K562 (cell line): ENCODE results near the gene SPTBN4. TPM values are rescaled to one million over a fixed set of nuclear protein-coding genes. Genes with fewer than 3 reads are reported as not detected.
A peak's percentile ranks its signal among the peaks of the same experiment; 100 is the strongest.

Source experiments
- EHMT2 ChIP-seq: fragments of 450-650 bp; IDR thresholded peaks from 2 replicates; pipeline ENCODE4 v1.6.1; 2018; ENCODE audit warnings: antibody characterized with exemption
- FOXK1 ChIP-seq: sonication (generic); formaldehyde crosslinking; IDR thresholded peaks from 2 replicates; pipeline ENCODE4 v1.8.0; 2022; ENCODE audit warnings: missing genetic modification reagents, mild to moderate bottlenecking, borderline replicate concordance
- SRF ChIP-seq, 2 experiments: fragments of 250-450, 450-650 bp in 1 of 2; sonication (Bioruptor Pico) in 1 of 2; sonication (generic) in 1 of 2; formaldehyde crosslinking; IDR thresholded peaks; 2 replicates each; pipeline versions ENCODE4 v1.5.0 to v1.5.1; 2020 to 2022; ENCODE audit warnings: mild to moderate bottlenecking in 1 of 2, missing genetic modification reagents in 1 of 2
- polyA plus RNA-seq, 8 experiments: library from polyadenylated mRNA; depleted of rRNA in 4 of 8; stranded (reverse) in 5 of 8; unstranded in 3 of 8; fragments of >200 nt; fragmentation: Nextera tagmentation in 2 of 8; fragmentation: Illumina TruSeq in 1 of 8; extraction: Ambion mirVana in 2 of 8; extraction: Trizol in 1 of 8; gene quantifications; 2 replicates each; pipeline versions ENCODE4 v1.2.1 to v1.2.3, GENCODE V29; 2011 to 2014; ENCODE audit warnings: inconsistent platforms in 1 of 8, missing spikeins in 1 of 8
- total RNA-seq, 7 experiments: library from RNA; depleted of rRNA in 6 of 7; stranded (reverse); fragments of >200 nt in 6 of 7; fragmentation: Illumina TruSeq in 2 of 7; extraction: Trizol in 2 of 7; gene quantifications; 2 replicates each; pipeline versions ENCODE4 v1.2.1 to v1.2.3, GENCODE V29; 2011 to 2021; ENCODE audit warnings: low replicate concordance in 1 of 7
- TF ChIP-seq, protein P1 (sequence below), 2 experiments: fragments of 450-650 bp; IDR thresholded peaks; 2 replicates each; pipeline ENCODE4 v1.6.1; 2016; ENCODE audit warnings: mild to moderate bottlenecking in 2 of 2, borderline replicate concordance in 1 of 2, low read depth in 1 of 2, moderate library complexity in 1 of 2

Gene SPTBN4
- total and polyA plus RNA-seq, 9 of the 15 experiments (the other 6 are each of a cell fraction or from before 2014, with no cell fraction given) = 0.01 to 1.5 (median 0.86) TPM

DNA sequence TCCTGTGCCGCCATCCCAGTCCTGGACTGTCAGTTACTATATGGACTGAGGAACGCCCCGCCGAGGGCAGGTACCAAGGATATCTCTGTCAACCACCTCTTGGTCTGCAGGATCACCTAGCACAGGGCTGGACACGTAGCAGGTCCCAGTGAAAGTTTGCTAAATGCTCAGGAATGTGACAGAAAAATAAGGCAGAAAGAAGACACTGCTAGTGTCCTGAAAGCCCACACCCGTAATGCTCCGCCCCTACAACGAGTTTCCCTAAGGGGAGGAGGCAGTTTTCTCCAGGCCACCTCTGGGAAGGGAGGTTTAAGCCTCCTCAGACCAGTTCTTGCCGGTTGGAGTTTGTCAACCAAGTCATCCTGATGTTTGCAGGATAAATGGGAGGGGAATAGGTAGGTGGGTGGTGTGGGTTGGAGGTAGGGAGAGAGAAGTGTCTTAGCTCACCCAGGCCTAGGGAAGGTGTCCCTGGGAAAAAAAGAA lies 21.0 kb upstream of the SPTBN4 start (continued):
- TF ChIP-seq, protein P1, sequence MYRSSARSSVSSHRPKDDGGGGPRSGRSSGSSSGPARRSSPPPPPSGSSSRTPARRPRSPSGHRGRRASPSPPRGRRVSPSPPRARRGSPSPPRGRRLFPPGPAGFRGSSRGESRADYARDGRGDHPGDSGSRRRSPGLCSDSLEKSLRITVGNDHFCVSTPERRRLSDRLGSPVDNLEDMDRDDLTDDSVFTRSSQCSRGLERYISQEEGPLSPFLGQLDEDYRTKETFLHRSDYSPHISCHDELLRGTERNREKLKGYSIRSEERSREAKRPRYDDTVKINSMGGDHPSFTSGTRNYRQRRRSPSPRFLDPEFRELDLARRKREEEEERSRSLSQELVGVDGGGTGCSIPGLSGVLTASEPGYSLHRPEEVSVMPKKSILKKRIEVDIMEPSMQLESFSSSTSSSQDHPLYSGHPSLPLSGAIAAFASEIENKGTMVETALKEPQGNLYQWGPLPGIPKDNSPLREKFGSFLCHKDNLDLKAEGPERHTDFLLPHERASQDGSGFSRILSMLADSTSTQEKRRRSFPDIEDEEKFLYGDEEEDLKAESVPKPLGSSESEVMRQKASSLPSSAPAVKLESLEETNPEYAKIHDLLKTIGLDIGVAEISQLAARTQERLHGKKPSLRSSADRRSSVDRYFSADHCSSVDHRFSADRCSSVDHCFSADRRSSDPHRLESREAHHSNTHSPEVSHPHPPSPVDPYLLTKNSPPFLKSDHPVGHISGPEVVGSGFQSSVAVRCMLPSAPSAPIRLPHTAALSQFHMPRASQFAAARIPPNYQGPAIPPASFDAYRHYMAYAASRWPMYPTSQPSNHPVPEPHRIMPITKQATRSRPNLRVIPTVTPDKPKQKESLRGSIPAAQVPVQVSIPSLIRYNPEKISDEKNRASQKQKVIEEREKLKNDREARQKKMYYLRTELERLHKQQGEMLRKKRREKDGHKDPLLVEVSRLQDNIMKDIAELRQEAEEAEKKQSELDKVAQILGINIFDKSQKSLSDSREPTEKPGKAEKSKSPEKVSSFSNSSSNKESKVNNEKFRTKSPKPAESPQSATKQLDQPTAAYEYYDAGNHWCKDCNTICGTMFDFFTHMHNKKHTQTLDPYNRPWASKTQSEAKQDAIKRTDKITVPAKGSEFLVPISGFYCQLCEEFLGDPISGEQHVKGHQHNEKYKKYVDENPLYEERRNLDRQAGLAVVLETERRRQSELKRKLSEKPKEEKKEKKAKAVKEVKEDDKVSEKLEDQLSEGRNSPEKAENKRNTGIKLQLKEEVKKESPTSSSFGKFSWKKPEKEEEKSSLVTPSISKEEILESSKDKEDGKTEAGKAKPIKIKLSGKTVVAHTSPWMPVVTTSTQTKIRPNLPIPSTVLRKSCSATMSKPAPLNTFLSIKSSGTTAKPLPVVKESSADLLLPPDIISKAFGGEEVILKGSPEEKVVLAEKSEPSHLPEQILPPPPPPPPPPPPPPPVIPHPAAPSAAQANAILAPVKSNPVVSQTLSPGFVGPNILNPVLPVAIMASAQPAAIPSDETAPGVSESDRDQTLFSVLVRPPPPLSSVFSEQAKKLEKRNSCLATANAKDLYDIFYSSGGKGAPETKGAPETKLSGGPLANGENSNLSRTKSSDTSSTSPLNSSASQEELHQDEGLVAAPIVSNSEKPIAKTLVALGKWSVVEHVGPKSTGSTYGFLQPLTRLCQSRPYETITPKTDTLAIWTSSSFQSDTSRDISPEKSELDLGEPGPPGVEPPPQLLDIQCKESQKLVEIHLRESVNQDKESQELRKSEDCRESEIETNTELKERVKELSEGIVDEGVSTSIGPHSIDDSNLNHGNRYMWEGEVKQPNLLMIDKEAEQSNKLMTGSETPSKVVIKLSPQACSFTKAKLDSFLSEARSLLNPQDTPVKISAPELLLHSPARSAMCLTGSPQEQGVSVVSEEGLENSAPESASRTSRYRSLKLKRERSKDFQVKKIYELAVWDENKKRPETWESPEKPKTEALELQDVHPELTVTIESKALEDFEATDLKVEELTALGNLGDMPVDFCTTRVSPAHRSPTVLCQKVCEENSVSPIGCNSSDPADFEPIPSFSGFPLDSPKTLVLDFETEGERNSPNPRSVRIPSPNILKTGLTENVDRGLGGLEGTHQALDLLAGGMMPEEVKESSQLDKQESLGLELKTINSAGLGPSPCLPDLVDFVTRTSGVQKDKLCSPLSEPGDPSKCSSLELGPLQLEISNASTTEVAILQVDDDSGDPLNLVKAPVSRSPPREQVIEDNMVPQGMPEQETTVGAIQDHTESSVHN (IDR thresholded peaks at IDR 0.05; ENCODE audit: borderline replicate concordance in 1 of 2, low read depth in 1 of 2) = 0 out of 4 replicates have a peak, but pooled peaks of 1 of the 2 experiments have one; percentile 12
- TF ChIP-seq EHMT2 = no peak
- TF ChIP-seq SRF (CRISPR knock-in tag; IDR thresholded peaks at IDR 0.05) = peak in 1 of 2 experiments; percentile 50; a peak in 1 of 4 replicates
- 0 out of 2 replicates have a peak, but pooled peaks have one; percentile 54 for TF ChIP-seq FOXK1
